Activated CD4-positive, alpha-beta T cell treated with anti-CD3 and anti-CD28 coated beads, Interleukin-2, amount 50 U/mL, for 1 hour (primary cell): ENCODE results near the gene KCNA5.

Experiments used
- DNase-seq: peaks from one replicate; pipeline ENCODE4 v3.0.0-alpha.2; 2020

Gene KCNA5

GRCh38 chr12:5043589-5044419 is at the start of gene KCNA5:
Gene KCNA5 (plus strand): TSS chr12:5043879. CDS start chr12:5044148, 269 bp downstream.
- DNase-seq, result no peak

- DNase-seq, result no peak
Measured at GRCh38 chr12:4994622-4995021, 49.1 kb upstream of the KCNA5 start.

GRCh38 chr12:4996714-4997113 is 47.0 kb upstream of the KCNA5 start:
- no peak for DNase-seq

DNA sequence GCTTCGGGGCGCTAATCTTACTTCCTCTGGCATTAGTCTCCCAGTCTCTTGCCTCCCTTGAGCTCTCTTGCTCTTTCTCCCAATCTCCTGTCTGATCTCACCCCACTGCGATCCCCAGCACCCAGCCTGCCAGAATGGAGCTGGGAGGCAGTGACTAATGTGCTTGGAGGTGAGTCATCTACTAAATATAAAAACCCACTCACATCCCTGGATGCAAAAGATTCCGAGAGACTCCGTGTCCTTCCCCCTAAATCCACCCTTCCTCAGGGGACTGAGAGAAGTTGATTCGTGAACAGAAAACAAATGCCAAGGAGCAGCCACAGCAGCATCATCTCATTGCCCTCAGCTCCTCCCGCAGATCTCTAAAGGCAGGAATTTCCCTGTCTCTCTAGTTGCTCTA is 45.7 kb upstream of the KCNA5 start:
- no peak for DNase-seq

DNA sequence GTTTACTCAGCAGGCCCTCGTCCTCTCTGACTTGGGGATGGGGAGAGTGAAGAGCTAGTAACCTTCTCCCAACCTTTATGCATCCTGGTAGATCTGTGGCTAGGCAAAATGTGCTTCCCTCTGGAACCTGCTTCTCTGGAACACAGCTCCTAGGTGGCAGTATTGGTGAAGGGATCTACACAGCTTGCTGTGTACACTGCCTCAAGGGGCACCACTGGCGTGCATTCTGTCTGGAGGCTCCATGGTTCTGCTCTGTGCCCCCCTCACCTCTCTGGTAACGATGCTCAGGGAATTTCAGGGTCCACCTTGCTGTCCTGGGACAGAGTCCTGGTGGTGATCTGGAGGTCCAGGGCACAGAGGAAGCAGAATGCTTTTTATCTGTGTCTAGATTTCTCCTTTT is 43.5 kb upstream of the KCNA5 start:
- DNase-seq, result no peak

DNA sequence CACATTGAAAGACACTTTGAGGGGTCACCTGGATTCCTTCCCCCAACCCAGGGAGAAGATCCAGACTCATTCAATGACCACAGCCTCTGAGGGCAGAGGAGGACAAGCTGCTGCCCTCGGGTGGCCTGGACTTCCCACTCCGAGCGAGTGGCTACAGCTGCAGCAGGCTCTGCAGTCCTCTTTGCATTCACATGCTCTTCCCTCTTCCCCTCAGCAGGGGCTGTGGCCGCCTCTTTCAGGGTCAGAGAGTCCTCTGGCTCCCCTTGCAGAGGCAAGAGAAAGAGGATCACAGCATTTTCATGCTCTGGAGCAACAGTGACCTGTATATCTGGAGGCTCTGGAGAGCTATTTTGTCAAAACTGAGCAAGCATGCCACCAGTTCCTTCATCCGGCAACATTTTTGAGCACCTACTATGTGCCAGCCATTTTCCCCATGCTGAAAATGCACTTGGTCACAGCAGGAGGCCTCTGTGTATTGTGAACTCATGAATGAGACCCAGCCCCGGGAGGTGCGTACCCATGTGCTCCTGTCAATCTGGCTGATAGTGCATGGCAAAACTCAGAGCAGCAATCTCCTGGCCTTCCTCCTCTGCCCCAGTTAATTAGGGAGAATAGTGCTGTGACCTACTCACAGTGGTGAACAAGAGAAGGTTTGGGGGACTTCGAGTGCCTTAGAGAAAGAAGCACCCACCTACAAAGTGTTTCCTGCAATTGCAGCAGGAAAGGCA is 42.9 kb upstream of the KCNA5 start:
- DNase-seq, result no peak

DNA sequence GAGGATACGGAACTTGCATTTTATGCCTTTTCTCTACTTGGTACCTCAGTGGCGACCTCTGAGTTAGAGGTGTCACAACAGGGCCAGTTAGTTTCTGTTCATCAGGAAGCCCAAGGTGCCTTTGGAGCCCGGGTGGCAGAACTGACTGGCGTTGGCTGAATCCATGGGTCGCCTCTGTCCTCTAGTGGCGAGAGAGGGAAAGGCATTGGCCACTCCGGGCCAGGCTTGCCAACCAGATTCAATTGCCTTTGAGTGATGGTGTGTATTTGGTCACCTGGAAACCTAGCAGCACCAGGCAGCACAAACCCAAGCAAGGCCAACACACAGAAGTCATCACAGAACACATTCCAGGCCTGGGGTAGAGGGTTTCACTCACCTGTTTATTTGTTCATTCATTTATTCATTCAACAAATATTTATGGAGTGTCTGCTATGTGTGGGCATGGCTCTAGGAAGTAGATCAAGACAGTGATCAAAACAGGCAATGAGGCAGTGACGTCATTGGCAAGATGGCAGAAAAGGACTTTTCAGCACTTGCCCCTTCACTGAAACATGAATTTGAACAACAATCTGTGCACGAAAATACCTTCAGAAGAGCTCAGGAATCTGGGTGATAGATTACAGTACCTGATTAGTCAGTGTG is 40.5 kb upstream of the KCNA5 start:
- DNase-seq, result peak; percentile 19

DNA sequence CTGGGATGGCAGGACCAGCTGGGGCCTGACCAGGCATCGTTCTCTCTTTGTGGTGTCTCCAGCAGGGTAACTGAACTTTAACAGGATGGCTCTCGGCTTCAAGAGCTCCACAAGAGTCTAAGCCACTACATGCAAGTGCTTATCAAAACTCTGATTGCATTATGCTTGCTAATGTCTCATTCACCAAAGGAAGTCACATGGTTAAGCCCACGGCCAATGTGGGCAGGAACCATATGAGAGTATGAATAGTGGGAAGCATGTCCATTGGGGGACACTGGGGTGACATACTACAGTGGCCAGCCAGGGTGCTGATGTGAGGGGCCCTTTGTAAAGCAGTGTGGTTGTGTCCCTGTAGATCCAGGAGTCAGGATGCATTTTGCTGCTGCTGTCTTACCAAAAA is 35.0 kb upstream of the KCNA5 start:
- no peak for DNase-seq

- no peak for DNase-seq
Measured at GRCh38 chr12:5010151-5010550, 33.5 kb upstream of the KCNA5 start.

- no peak for DNase-seq
Measured at GRCh38 chr12:5012337-5012736, 31.3 kb upstream of the KCNA5 start.

GRCh38 chr12:5013266-5013730 is 30.4 kb upstream of the KCNA5 start:
- no peak for DNase-seq

GRCh38 chr12:5014269-5014668 is 29.4 kb upstream of the KCNA5 start:
- DNase-seq, result no peak

GRCh38 chr12:5015711-5016492 is 27.8 kb upstream of the KCNA5 start:
- no peak for DNase-seq

- no peak for DNase-seq
Measured at GRCh38 chr12:5016526-5016925, 27.2 kb upstream of the KCNA5 start.

GRCh38 chr12:5017638-5018348 is 25.9 kb upstream of the KCNA5 start:
- no peak for DNase-seq

- DNase-seq, result no peak
Measured at GRCh38 chr12:5018677-5019076, 25.0 kb upstream of the KCNA5 start.

DNA sequence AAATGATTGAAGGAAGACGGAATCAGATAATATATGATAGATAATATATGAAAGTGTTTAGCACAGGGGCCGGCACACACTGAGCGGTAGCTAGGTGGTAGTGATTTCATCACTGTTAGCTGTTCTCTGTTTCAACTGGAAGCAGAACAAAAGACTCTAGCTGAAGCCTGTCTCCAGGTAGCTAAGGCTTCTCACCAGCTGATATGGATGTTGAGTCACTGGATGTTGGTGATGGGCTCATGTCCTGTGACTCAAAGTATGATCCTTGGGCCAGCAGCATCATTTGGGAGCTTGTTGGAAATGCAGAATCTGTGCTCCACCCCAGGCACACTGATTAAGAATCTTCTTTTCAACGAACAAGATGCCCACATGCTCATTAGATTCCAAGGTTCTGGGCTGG is 21.7 kb upstream of the KCNA5 start:
- no peak for DNase-seq

DNA sequence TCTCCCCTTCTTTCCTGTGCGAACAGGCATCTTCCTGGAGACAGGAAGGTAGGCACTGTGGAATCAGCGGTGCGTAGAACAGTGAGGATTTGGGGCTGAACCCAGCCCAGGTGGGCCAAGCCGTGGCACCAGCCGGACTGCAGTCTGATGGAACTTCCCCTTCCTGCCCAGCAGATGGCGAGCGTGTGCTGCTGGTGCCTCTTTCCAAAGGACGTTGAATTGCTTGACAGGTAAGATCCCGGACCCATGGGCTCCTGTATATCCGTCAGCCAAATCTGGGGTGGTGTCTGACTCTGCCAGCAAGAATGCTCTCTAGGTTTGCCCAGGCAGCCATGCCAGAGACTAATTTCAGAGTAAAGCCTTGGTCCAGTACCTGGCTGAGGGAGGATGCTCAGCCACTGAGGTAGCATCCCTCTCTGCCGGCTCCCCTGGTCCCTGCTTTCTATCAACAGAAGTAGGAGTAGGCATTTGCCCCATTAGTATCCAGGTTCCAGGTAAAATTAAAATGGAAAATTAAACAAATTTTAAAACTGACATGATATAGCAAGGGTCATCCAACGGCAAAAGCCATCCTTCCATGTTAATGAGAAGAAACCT is 21.1 kb upstream of the KCNA5 start:
- DNase-seq, result peak; percentile 19

DNA sequence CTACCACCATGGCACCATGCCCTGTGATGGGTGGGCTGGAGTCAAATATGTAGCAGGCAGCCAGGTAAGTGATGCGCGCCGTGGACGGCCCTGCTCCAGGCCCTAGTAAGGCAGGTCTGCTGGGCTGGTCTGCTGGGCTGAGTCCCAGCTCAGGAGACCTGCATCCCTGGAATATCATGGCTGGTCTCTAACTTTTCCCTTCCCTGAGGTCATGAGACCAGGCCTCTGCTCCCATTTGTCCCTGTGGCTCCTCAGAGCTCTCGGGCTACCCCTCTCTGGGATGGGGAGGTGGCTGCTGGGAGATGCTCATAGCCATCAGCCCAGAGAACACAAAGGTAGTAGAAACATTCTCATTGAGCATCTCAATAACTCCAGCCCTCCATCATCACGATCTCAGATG is 19.8 kb upstream of the KCNA5 start:
- no peak for DNase-seq

GRCh38 chr12:5026342-5026938 is 17.2 kb upstream of the KCNA5 start:
- DNase-seq, result no peak

GRCh38 chr12:5027046-5027821 is 16.4 kb upstream of the KCNA5 start:
- DNase-seq, result no peak
